Astrocyte (in vitro differentiated cells and primary cell): ENCODE data around the gene EAPP. TPM values are rescaled to one million over a fixed set of nuclear protein-coding genes. Genes with fewer than 3 reads are reported as not detected.

Experiments
- DNase-seq: peaks from one replicate; pipeline ENCODE4 v3.0.0-alpha.2; 2010; ENCODE audit warnings: low read depth
- FAIRE-seq: peaks from 2 replicates; lab custom pipeline; 2011; peaks lifted over from hg19 to GRCh38; lab: Jason Lieb, UNC
- H2AFZ ChIP-seq: 2 replicates; pipeline ENCODE4 v1.6.0; 2012; ENCODE audit warnings: low read depth, low read length, inconsistent platforms
- H3K27ac ChIP-seq: 2 replicates; pipeline ENCODE4 v1.5.1; 2011; ENCODE audit warnings: low read depth, low read length, inconsistent platforms
- H3K27me3 ChIP-seq: 2 replicates; pipeline ENCODE4 v1.6.0; 2011; ENCODE audit warnings: low read length, inconsistent platforms; ENCODE audit not compliant: insufficient read depth
- H3K36me3 ChIP-seq: 2 replicates; pipeline ENCODE4 v1.5.1; 2011; ENCODE audit warnings: low read length, inconsistent platforms; ENCODE audit not compliant: insufficient read depth
- H3K4me1 ChIP-seq: 2 replicates; pipeline ENCODE4 v1.5.1; 2011; ENCODE audit warnings: low read length, inconsistent platforms; ENCODE audit not compliant: insufficient read depth
- H3K4me2 ChIP-seq: 2 replicates; pipeline ENCODE4 v1.6.0; 2012; ENCODE audit warnings: low read length, inconsistent platforms
- H3K4me3 ChIP-seq: 2 replicates; pipeline ENCODE4 v1.5.1; 2011; ENCODE audit warnings: low read depth, mild to moderate bottlenecking, low read length, inconsistent platforms; ENCODE audit not compliant: insufficient read depth
- H3K79me2 ChIP-seq: 2 replicates; pipeline ENCODE4 v1.6.0; 2012; ENCODE audit warnings: mild to moderate bottlenecking, low read length, inconsistent platforms; ENCODE audit not compliant: insufficient read depth
- H3K9ac ChIP-seq: 2 replicates; pipeline ENCODE4 v1.6.0; 2012; ENCODE audit warnings: mild to moderate bottlenecking, low read length, inconsistent platforms
- H3K9me3 ChIP-seq: 2 replicates; pipeline ENCODE4 v1.5.1; 2012; ENCODE audit warnings: low read depth, mild to moderate bottlenecking, low read length, inconsistent platforms; ENCODE audit not compliant: insufficient read depth
- H4K20me1 ChIP-seq: 2 replicates; pipeline ENCODE4 v1.6.0; 2012; ENCODE audit warnings: low read length, inconsistent platforms; ENCODE audit not compliant: insufficient read depth
- H3K27ac Mint-ChIP-seq: one replicate; pipeline ENCODE4 v1.8.0; 2021; ENCODE audit warnings: mild to moderate bottlenecking, mixed read lengths; ENCODE audit not compliant: unreplicated experiment
- H3K27me3 Mint-ChIP-seq: one replicate; pipeline ENCODE4 v1.8.0; 2021; ENCODE audit warnings: low read depth, mixed read lengths; ENCODE audit not compliant: unreplicated experiment
- H3K36me3 Mint-ChIP-seq: one replicate; pipeline ENCODE4 v1.8.0; 2021; ENCODE audit warnings: low read depth, mixed read lengths; ENCODE audit not compliant: unreplicated experiment
- H3K4me1 Mint-ChIP-seq: one replicate; pipeline ENCODE4 v1.8.0; 2021; ENCODE audit warnings: low read depth, mixed read lengths; ENCODE audit not compliant: unreplicated experiment
- H3K4me3 Mint-ChIP-seq: one replicate; pipeline ENCODE4 v1.8.0; 2021; ENCODE audit warnings: mild to moderate bottlenecking, moderate library complexity, mixed read lengths; ENCODE audit not compliant: unreplicated experiment
- H3K9me3 Mint-ChIP-seq: one replicate; pipeline ENCODE4 v1.8.0; 2021; ENCODE audit warnings: mild to moderate bottlenecking, mixed read lengths; ENCODE audit not compliant: unreplicated experiment
- EZH2 ChIP-seq: IDR thresholded peaks from 2 replicates; pipeline ENCODE4 v1.6.1; 2012; ENCODE audit warnings: mild to moderate bottlenecking, low read length, inconsistent platforms; ENCODE audit not compliant: insufficient read depth
- total RNA-seq: library from RNA; stranded (reverse); gene quantifications from 2 replicates; pipeline ENCODE4 v1.2.1, GENCODE V29; 2021
- TF ChIP-seq, protein P1 (sequence below): IDR thresholded peaks from 2 replicates; pipeline ENCODE4 v1.5.1; 2011; ENCODE audit warnings: low read depth, mild to moderate bottlenecking, inconsistent platforms, low read length, moderate library complexity; ENCODE audit not compliant: insufficient read depth

Gene EAPP
- total RNA-seq, 1 donor from 2014 or later: 47.9 TPM

DNA sequence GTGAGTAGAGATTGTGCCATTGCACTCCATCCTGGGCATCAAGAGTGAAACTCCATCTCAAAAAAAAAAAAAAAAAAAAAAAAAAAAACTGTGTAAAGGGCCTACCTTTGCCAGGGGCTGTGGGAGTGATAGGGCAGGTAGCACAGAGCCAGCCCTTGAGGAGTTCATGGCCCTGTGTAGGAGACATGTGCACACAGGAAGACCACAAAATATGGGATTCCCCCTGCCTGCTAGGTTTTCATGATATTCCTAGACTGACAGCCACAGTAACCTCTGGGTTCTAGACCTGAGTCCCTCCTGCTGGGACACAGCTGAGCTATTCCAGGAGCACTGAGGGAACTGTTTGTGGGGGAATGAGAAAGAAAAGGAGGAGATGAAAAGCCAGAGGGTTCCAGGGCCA is 69.2 kb downstream of the EAPP start:
- TF ChIP-seq EZH2: no peak
- TF ChIP-seq, protein P1, sequence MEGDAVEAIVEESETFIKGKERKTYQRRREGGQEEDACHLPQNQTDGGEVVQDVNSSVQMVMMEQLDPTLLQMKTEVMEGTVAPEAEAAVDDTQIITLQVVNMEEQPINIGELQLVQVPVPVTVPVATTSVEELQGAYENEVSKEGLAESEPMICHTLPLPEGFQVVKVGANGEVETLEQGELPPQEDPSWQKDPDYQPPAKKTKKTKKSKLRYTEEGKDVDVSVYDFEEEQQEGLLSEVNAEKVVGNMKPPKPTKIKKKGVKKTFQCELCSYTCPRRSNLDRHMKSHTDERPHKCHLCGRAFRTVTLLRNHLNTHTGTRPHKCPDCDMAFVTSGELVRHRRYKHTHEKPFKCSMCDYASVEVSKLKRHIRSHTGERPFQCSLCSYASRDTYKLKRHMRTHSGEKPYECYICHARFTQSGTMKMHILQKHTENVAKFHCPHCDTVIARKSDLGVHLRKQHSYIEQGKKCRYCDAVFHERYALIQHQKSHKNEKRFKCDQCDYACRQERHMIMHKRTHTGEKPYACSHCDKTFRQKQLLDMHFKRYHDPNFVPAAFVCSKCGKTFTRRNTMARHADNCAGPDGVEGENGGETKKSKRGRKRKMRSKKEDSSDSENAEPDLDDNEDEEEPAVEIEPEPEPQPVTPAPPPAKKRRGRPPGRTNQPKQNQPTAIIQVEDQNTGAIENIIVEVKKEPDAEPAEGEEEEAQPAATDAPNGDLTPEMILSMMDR: no peak
- Mint-ChIP-seq H3K27me3 (peaks cover 8% of the 10 kb centered on the region), H3K9me3 (no peaks in the 10 kb centered on the region), H3K4me3 (no peak overlapping the region), H3K4me1 (peaks cover 5% of the 10 kb centered on the region), H3K36me3 (no peaks in the 10 kb centered on the region), H3K27ac (no peak overlapping the region)
- peaks cover 2% of the 10 kb centered on the region for H3K27me3 ChIP-seq
- no peaks in the 10 kb centered on the region for H3K9me3 ChIP-seq
- no peak overlapping the region for H3K9ac ChIP-seq
- no peaks in the 10 kb centered on the region for H3K4me1 ChIP-seq
- FAIRE-seq: no peak
- H3K79me2 ChIP-seq: no peaks in the 10 kb centered on the region
- DNase-seq: no peak
- H4K20me1 ChIP-seq: no peaks in the 10 kb centered on the region
- no peak overlapping the region for H3K4me2 ChIP-seq
- no peaks in the 10 kb centered on the region for H3K36me3 ChIP-seq
- H3K27ac ChIP-seq: no peak overlapping the region
- H3K4me3 ChIP-seq: no peak overlapping the region
- H2AFZ ChIP-seq: no peak overlapping the region

DNA sequence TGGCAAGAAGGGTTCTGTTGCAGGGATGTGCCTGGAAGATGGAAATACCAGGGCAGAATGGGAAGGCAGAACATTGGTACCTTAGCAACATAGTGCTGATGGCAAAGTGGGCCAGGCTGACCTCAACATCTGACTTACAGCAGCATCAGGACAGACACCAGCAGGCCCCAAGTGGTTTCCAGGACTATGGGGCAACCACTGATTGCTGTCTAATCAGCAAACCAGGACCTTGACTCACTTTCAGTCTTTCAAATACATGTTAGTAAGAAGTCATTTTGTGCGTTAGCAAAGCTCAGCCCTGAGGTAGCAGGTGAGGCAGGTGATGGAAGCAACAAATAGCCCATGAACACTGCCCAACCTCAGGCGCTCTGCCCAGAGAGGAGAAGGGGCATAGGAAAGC is 72.8 kb downstream of the EAPP start:
- no peak overlapping the region for H3K27ac Mint-ChIP-seq
- no peak for DNase-seq
- Histone ChIP-seq H3K4me3 (no peak overlapping the region), H3K36me3 (no peaks in the 10 kb centered on the region), H4K20me1 (no peaks in the 10 kb centered on the region), H2AFZ (no peak overlapping the region), H3K9ac (no peak overlapping the region), H3K9me3 (no peaks in the 10 kb centered on the region), H3K27me3 (no peaks in the 10 kb centered on the region), H3K27ac (no peak overlapping the region), H3K79me2 (peaks cover under 1% of the 10 kb centered on the region), H3K4me2 (no peak overlapping the region), H3K4me1 (no peaks in the 10 kb centered on the region)
- H3K36me3 Mint-ChIP-seq: no peaks in the 10 kb centered on the region
- H3K4me1 Mint-ChIP-seq: peaks cover 6% of the 10 kb centered on the region
- FAIRE-seq: no peak
- H3K4me3 Mint-ChIP-seq: no peak overlapping the region
- TF ChIP-seq, protein P1: no peak
- no peak for TF ChIP-seq EZH2
- no peaks in the 10 kb centered on the region for H3K9me3 Mint-ChIP-seq
- H3K27me3 Mint-ChIP-seq: peaks cover 2% of the 10 kb centered on the region

Other genes with a start within 250 kb of the EAPP start
- 23.5 and 26.6 TPM in 2 replicates for gene SPTSSA, start 77.5 kb downstream of the EAPP start, total RNA-seq
- gene SNX6, start 90.4 kb upstream of the EAPP start, total RNA-seq: 108 and 111 TPM in 2 replicates
- gene CFL2, start 174.9 kb upstream of the EAPP start, total RNA-seq: 103 and 110 TPM in 2 replicates